Middle frontal gyrus (tissue), 1 donor: Measurements from ENCODE around the gene IL26.
"Not testable (repeated sequence)": the region's sequence is repeated elsewhere in the genome, so short reads cannot be mapped to it uniquely, and the experiment has no call there.

Experiments used
- DNase-seq: peaks from one replicate; pipeline ENCODE4 v3.0.0-alpha.2; 2015; ENCODE audit warnings: low spot score; ENCODE audit errors: extremely low spot score

The IL26 gene

DNA sequence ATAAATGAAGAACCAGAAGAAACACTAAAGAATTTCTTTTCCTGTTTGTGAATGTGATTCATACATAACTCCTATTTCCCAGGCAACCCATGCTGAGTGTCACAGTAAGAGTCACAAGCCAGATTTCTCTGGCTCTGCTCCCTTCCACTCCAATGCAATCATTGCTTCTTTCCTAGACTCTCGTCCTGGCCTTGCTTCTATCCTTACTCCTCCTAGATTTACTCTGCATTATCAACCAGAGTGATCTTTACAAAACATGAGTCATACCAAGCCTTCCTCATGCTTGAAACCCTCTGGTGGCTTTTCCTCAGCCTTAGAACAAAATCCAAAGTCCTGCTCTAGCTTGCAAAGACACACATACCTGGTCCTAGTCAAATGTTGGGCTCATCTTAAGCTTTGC is 14.5 kb upstream of the IL26 start:
- DNase-seq, result no peak

DNA sequence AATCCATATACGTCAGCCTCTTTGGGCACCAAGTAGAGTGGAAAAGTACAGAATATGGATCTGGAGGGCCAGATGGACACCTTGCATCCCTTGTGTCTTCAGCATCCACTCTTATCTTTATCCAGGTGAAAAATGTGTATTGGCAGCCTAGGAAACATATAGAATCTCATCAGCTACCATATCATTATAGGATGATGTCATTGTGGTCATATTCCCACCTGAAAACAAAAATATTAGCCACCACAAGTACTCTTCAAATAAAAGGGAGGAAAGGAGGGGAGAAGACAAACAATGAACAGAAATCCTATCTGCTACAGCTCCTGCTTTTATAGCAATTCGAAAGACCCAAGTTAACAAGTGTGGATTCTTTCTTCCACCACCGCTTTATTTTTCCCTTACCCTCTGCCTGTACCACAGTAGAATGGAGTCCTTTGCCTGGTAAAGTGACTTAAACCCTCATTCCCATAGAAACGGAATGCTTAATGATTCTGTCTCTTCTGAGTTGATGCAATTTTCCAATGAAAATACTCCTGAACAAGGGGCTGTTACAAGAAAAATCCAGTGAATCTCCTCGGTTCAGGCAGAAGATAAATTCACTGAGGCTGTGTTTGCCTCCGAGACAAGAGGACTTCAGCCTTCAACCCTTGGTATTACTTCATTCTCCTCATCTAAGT is 13.8 kb upstream of the IL26 start:
- DNase-seq, result no peak

DNA sequence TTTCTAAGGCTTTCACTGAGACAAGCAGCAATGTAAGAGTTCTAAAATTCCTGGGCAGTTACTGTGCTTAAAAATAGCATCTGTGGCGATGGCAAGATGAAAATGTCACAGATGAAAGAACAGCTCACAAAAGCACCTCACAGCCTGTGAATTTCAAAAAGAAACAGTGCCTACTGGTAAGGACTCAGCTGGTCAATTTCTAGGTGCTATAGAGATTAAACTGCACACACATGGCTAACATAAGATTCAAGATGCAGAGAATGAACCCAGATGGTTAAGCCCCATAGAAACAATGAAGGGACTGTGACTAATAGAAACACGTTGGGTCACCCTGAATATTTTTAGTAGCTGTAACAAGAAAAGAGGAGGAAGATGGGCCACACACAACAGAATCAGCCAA is 12.0 kb upstream of the IL26 start:
- DNase-seq, result peak; percentile 47

- no peak for DNase-seq
These were observed 11.5 kb upstream of the IL26 start for GRCh38 chr12:68237078-68237477.

- no peak for DNase-seq
These were observed 10.9 kb upstream of the IL26 start for GRCh38 chr12:68236421-68237059.

DNA sequence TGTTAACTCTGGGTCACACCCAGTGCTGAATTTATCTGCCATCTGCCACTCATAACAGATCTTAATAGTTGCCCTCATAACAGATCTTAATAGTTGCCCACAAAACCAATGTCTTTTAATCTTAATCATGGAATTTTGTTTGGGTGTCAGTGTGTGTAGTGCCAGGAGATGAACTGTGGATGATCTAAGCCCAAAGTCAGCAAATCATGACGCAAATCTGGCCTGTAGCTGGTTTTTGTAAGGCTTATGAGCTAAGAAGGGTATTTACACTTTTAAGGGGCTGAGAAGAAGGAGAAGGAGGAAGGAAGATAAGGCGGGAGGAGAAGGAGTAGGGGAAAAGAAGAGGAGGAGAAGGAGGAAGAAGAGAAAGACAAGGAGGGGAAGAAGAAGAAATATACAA is 10.0 kb upstream of the IL26 start:
- no peak for DNase-seq

- no peak for DNase-seq
These were observed 8.5 kb upstream of the IL26 start for GRCh38 chr12:68234140-68234539.

- DNase-seq, result no peak
These were observed 7.9 kb upstream of the IL26 start for GRCh38 chr12:68233498-68233897.

DNA sequence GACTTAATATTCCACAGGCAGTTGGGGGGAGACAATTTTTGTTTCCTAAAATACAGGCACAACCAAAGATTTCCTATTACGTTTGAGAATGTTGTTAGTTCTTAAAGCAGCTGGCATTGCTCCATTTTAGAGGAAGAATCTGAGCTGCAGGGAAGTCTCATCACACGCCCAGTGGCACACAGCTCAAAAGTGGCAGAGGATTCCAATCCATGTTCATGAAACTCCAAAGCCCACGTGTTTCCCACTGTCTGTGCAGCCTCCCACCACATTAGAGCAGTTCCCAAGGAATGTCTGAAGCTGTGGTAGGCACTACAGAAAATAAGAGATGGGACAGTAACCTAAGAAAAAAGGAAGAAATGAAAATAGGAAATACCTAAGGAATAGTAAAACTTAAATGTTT is 6.1 kb upstream of the IL26 start:
- peak; percentile 40 for DNase-seq

DNA sequence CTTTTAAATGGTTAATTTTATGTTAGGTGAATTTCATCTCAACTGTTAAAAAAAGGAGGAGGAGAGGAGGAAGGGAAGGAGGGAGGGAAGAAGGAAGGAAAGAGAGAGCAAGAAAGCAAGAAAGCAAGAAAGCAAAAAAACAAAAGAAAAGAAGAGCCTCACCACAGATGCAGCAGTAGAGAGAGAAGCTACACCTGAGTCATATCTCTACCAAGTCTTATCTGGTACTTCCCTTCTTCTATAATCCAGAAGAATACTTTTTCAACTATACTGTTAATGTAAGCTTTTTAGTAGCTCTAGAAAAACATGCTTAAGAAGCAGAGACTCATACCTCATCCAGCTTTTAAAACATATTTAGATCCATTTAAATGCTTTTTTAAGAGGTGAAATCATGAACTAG is 5.6 kb upstream of the IL26 start:
- no peak for DNase-seq

DNA sequence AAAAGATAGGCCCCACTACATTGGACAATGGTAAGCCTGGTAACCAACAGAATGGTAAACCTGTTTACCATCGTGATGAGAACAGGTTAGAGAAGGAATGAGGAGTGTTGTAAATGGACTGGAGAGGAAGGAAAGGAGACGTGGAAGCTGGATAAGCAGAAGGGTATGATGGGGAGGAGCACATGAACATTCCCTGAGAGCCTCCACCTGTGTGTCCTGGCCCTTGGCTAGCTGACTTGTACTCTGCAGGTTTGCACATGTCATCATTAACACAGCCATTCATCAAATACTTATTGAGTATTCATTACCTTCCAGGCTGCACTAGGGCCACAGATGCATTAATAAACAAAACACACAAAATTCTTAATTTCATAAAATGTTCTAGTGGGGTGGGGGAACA is 4.3 kb upstream of the IL26 start:
- no peak for DNase-seq

DNA sequence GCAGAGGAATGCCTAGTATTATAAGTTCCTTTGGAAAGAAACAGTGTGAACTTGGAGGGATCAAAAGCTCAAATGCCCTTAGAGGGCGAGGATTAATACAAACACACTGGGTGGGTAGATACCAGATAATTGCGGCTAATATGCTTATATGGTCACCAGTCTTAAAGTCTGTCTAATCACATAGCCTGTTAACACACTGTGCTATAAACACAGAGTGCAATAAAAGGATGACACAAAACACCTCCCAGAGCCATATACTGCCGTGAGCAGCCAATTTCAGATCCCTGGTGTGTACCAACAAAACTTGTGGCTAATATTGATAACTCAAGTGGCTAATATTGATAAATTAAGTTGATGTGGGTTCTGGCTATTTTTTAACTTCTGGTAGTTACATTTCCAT is 1.7 kb upstream of the IL26 start:
- no peak for DNase-seq

DNA sequence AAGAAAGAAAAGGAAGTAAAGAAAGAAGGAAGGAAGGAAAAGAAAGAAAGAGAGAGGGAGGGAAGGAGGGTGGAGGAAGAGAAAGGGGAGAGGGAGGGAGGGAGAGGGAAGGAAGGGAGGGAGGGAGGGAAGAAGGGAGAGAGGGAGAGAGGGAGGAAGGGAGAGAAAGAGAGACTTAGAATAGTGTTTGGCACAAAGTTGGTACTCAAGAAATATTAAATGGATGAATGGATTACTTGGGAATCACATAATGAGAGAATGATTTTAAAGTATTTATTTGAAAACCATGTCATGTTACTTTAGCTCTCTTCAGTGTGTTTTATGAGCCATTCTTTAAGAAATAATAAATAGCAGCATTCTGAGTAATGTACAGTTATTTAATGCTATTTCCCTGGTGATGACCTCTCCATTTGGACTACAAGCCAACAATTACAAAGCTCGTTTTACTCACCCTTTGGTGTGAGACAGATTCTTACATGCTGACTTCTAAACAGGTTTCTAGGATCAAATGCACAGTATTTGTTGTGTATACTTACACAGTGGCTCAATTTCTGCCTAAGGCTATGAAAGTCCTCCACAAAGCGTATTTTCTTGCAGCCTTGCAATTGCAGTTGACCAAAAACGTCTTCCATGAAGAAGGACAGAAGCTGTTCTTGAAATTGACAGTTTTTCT is 861 bp downstream of the IL26 start:
- DNase-seq, result no peak

DNA sequence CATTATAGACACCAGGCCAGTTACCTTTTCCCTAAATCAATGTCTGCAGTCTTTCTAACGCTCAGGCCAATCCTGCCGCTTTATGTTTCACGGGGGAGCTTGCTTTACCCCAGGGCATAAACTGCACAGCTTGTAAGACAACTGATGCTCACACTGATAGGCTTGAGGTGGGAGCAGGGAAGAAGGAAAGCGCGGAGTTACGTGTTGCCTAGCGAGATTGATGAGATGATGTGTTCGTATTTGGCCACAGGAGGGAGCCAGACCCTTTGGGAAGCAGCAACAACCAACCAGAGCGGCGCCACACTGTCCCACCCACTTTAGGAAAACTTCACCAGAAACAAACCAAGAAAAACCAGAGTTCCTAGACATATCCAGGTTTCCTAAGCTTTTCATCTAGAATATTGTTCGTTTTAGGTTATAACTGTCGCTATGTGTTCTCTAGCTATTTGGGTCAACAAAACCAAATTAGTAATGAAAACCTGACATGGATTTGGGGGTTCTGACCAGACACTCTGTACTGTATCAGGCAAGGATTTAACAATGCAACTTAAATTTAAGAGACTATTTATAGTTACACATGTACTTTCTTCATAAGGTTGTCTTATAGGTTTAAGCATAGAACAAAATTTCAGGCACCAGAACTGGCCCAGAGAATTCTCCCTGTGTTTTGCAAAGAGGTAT is 2.4 kb downstream of the IL26 start:
- DNase-seq, result peak; percentile 53

- DNase-seq, result no peak
These were observed 3.3 kb downstream of the IL26 start for GRCh38 chr12:68222326-68222725.

DNA sequence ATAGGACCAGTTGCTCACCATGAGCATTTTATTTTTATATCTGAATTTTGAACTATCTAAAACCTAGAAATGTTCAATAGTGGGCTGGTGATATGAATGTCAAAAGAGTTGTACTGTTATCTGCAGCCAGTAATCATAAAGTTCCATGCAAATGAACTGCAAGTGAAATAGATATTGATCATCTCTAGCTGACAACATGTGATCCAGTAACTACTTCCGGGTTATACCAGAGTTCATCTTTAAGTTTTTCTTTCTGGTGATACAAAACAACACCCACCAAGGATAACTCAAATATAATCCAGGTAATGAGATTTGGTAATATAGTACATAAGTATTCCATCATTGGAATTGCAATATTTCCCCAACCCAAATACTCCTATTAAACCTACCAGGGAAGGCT is 4.1 kb downstream of the IL26 start:
- no peak for DNase-seq

DNA sequence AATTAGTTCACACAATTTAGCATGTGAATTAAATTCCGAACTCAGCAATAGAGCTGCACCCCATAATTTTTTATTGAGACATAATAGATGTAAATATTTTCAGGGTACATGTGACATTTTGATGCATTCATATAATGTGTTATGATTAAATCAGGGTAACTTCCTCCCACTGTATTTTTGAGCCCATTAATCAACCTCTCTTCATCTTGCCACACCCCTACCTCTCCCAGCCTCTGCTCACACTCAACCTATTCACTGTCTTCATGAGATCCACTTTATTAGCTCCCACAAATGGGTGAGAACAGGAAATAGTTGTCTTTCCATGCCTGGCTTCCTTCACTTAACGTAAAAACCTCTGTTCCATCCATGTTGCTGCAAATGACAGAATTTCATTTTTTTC is 14.7 kb downstream of the IL26 start:
- DNase-seq, result no peak

GRCh38 chr12:68209048-68209728 is 16.4 kb downstream of the IL26 start:
- not testable (repeated sequence) for DNase-seq

DNA sequence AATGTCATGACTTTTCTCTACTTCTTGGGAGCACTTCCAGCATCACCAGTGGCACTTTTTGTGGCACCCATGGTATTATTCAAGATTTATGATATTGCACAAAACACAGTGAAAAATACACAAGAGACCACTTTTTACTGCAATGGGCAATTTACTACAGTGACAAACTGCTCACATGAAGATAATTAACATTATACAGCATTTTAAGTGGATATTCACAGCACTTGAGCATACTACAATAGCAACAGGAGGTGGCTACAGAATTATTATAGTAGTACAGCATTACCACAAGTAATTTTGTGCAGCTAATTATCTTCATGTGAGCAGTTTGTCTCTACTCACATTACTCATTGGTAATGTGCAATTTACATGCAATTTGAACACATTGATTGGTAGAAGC is 18.3 kb downstream of the IL26 start:
- DNase-seq, result no peak

- no peak for DNase-seq
These were observed 19.2 kb downstream of the IL26 start for GRCh38 chr12:68206446-68206845.

- DNase-seq, result no peak
These were observed 22.1 kb downstream of the IL26 start for GRCh38 chr12:68203460-68203875.

DNA sequence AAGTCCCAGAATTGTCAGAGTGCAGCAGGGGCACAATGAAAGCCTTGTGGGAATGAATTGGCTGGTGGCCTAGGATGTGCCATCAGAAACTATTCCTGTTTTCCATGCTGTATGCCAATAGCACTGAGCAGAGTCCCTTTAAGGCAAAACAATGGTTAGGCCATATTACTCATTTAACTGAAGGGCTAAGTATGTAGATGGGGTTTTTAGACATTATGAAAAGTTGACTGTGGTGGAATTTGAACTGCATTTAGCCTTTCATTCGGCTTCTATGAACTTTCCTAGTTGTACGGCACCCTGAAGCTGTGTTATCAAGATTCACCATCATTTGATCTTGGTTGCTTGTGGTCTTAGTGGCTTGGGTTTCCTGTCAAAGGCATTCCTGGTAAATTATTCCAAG is 24.8 kb downstream of the IL26 start:
- no peak for DNase-seq
